H54 (cell line): ENCODE results near the gene PQBP1.

ENCODE experiments used
- DNase-seq: peaks from one replicate; pipeline ENCODE4 v3.0.0; 2011; ENCODE audit warnings: low spot score, mixed read lengths; ENCODE audit not compliant: insufficient read length
- FAIRE-seq: peaks from 3 replicates; lab custom pipeline; 2011; peaks lifted over from hg19 to GRCh38; lab: Jason Lieb, UNC
- POLR2A ChIP-seq: IDR thresholded peaks from 2 replicates; pipeline ENCODE4 v1.6.1; 2011; ENCODE audit warnings: low read depth, mild to moderate bottlenecking, low read length

Gene PQBP1

DNA sequence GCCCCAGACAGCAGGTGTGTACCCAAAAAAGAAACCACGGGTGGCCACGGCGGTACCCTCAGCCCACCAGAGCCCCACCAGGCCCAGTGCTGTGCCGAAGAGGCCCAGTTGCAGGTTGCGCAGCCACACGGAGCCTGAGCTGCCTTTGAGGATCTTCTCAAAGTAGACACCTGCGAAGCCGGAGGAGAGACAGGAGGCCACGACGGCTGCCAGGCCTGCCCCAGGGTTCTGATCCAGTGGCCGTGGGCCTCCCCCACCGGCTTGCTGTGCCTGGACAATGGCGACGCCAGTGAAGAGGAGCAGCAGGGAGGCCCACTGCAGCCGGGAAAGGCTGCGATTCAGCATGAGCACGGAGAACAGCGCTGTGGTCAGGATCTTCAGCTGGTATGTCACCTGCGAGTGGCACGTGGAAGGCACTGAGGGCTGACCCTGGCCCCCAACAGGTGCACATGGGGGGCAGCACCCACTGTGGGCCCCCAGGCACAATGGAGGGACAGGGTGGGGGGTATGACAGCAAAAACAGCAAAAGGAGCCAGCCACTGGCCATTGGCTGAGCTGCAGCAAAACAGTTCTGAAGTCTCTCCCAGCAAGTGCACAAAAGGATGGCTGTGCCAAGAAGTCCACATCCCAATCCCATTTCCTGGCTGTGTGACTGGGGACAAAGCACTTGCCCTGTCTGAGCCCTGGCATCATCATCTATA lies 7.5 kb downstream of the PQBP1 start:
- DNase-seq (no peak), FAIRE-seq (no peak)
- no peak for TF ChIP-seq POLR2A

DNA sequence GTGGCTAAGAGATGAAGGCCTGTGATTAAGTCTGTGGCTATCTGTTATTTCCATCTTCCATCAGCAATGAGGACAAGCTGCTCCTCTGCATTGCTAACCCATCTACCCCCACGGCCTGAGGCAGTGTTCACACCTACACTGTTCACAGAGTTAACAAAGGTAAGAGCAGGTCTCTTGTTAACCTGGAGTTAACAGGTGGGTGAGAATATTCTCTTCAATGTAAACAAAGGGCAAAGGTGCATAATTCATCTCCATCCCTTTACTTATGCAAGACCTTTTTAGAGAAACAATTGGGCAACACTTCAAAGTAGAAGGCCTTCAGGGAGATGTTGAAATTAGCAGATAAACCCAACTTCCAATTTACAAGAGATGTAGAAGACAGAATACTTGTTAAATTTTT lies 10.9 kb downstream of the PQBP1 start:
- no peak for TF ChIP-seq POLR2A
- DNase-seq (no peak), FAIRE-seq (no peak)

GRCh38 chrX:48909703-48910294 lies 12.1 kb downstream of the PQBP1 start:
- no peak for TF ChIP-seq POLR2A
- DNase-seq (no peak), FAIRE-seq (no peak)

- FAIRE-seq (no peak), DNase-seq (no peak)
- TF ChIP-seq POLR2A: no peak
Measured at GRCh38 chrX:48910926-48911411, 13.2 kb downstream of the PQBP1 start.

GRCh38 chrX:48911412-48912182 lies 13.9 kb downstream of the PQBP1 start, which contains the start of gene SLC35A2:
TSS of gene SLC35A2 (minus strand) at chrX:48911646. CDS start at chrX:48911636, 10 bp downstream.
- no peak for DNase-seq
- FAIRE-seq: no peak
- TF ChIP-seq POLR2A: peak; percentile 56

DNA sequence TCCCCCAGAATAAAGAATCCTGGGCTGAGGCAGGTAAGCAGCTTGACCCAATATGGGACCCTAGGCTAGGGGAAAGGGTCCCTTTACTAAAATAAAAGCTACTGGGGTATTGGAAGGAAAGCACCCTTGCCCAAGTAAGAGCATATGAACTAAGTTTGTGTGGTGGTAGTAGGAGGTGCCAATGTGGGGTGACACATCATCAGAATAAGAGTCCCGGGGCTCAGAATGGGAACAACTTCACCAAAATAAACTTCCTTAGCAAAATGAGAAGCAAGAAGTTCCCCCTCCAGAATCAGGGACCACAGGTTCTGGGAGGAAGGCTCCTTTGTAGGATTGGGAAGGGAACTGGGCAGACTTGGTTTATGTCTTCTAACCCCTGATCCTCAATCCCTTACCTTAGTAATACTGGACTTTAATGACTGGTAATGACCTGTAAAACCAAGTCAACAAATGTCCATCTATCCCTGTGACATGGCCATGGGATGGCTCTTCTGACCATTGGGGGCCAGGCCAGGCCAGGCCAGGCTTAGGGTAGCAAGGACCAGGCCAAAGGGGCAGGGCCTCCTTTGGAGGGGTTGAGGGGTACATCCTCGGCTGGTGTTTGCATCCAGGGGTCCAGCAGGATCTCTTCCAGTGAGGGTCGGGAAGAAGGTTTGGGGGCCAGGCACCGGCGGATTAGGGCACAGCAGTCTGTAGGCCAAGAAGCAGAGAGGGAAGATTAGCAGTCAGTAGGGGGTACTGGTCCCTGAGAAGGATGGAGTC lies 16.1 kb downstream of the PQBP1 start:
- no peak for TF ChIP-seq POLR2A
- DNase-seq: no peak
- no peak for FAIRE-seq

GRCh38 chrX:48914593-48915493 lies 17.1 kb downstream of the PQBP1 start:
- FAIRE-seq (no peak), DNase-seq (no peak)
- TF ChIP-seq POLR2A: no peak

DNA sequence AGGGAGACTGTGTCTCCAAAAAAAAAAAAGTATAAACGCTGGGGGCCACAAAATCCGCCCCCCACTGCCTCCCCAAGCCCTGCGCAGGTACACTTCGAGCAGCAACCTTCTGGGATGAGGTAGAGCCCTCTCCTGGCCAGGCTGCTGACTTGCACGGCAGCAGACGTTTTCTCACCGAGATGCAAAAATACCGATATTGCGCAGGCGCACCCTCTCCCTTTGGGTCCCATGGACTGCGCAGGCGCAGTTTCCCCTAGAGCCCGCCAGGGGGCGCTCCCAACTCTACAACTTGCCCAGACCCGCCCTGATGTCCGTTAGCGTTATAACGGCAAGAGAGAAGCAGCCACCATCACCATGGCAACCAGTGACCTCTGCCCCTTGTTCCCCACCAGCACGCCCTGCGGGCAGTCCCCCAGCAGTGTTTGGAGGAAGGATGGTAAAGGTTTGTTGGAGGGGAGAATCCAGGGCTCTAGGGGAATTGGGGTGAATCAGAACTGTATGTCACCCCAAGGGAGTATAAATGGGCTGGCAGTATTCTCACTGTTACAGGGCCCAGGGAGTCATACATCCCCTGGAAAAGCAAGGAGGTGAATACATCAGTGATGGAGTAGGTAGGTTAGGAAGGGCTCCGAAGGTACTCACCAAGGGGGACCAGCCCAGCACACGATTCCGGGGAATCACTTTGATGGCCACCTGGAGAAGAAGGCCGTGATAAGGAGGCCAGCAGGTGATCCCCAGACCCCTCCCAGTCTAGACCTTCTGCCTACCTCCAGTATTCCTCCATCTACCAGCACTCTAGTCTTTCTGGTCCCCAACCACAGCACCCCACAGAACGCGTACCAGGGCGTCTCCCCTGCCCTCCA lies 19.6 kb downstream of the PQBP1 start:
- DNase-seq (peak; percentile 45), FAIRE-seq (no peak)
- TF ChIP-seq POLR2A: no peak

- no peak for DNase-seq
- no peak for FAIRE-seq
- no peak for TF ChIP-seq POLR2A
Measured at GRCh38 chrX:48918301-48918642, 20.5 kb downstream of the PQBP1 start.

DNA sequence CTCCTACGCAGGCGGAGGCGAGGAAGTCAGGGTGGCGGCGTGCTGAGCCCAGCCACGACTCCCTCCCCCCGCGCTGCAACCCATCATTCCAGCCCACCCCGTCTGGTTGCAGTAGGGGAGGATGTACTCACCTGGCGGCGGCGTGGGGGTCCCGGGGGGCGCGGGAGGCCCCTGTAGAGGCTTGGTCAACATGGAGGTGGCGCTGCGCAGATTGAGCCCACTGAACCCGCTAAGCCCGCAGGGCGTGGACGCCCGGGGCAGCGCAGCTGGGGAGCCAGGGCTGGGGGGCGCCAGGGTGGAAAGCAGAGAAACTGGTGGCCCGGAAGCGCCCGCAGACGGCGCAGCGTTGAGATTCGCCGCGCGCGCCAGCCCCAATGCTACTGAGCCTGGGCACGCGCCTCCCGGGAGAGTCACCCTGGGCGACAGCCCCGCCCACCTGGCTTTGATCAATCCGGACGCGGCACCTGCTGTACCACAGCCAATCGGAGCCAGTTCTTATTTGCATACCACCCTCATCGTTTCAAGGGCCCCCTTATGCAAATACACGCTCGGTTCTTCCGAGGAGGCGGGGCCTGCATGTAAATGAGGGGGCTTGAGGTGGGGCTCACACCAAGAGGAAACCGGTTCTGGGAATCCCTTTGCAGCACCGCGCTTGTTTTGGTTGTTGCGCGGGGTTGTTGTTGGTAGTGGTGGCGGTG lies 21.1 kb downstream of the PQBP1 start, which contains the start of gene PIM2:
Gene PIM2, minus strand, starts transcription at position 382 of the 698 bp plus-strand sequence. Its CDS starts 190 bp downstream, at position 192.
- FAIRE-seq: no peak
- TF ChIP-seq POLR2A: peak; percentile 76
- peak; percentile 44 for DNase-seq

GRCh38 chrX:48919360-48919841 lies 21.7 kb downstream of the PQBP1 start:
- FAIRE-seq (no peak), DNase-seq (no peak)
- no peak for TF ChIP-seq POLR2A
